ENCODE data around the gene TRPM4.

The TRPM4 gene

GRCh38 chr19:49150944-49151243 is 6.7 kb upstream of the TRPM4 start:
- peaks cover 9% of the 10 kb centered on the region; the same call in 1 of the 2 replicates for H3K4me1 ChIP-seq (ENCODE audit: insufficient read depth, low read length)
- H3K36me3 ChIP-seq (ENCODE audit: insufficient read depth, low read length), result no peaks in the 10 kb centered on the region
- peak overlapping the region; percentile 89; the same call in 1 of the 2 replicates for H3K9ac ChIP-seq (ENCODE audit: low read depth, low read length)
- H3K9me3 ChIP-seq (ENCODE audit: control insufficient read depth, insufficient read depth, low read length), result no peaks in the 10 kb centered on the region

GRCh38 chr19:49151267-49152118 is 6.1 kb upstream of the TRPM4 start:
- H3K36me3 ChIP-seq (ENCODE audit: insufficient read depth, low read length), result no peaks in the 10 kb centered on the region
- H3K9me3 ChIP-seq (ENCODE audit: control insufficient read depth, insufficient read depth, low read length), result no peaks in the 10 kb centered on the region
- H3K4me1 ChIP-seq (ENCODE audit: insufficient read depth, low read length), result peaks cover 13% of the 10 kb centered on the region; the same call in 1 of the 2 replicates
- H3K9ac ChIP-seq (ENCODE audit: low read depth, low read length), result peak overlapping the region; percentile 89; the same call in 1 of the 2 replicates

GRCh38 chr19:49152119-49152550 is 5.5 kb upstream of the TRPM4 start:
- H3K9ac ChIP-seq (ENCODE audit: low read depth, low read length), result peak overlapping the region; percentile 8; the same call in 1 of the 2 replicates
- no peaks in the 10 kb centered on the region for H3K9me3 ChIP-seq (ENCODE audit: control insufficient read depth, insufficient read depth, low read length)
- peaks cover 9% of the 10 kb centered on the region; the same call in 1 of the 2 replicates for H3K4me1 ChIP-seq (ENCODE audit: insufficient read depth, low read length)
- H3K36me3 ChIP-seq (ENCODE audit: insufficient read depth, low read length), result no peaks in the 10 kb centered on the region

GRCh38 chr19:49153167-49153809 is 4.3 kb upstream of the TRPM4 start:
- Histone ChIP-seq H3K36me3 (ENCODE audit: insufficient read depth, low read length) (no peaks in the 10 kb centered on the region), H3K9ac (ENCODE audit: low read depth, low read length) (no peak overlapping the region), H3K4me1 (ENCODE audit: insufficient read depth, low read length) (peaks cover 9% of the 10 kb centered on the region; the same call in 1 of the 2 replicates), H3K9me3 (ENCODE audit: control insufficient read depth, insufficient read depth, low read length) (no peaks in the 10 kb centered on the region)

GRCh38 chr19:49154279-49154678 is 3.3 kb upstream of the TRPM4 start:
- H3K9me3 ChIP-seq (ENCODE audit: control insufficient read depth, insufficient read depth, low read length), result no peaks in the 10 kb centered on the region
- H3K4me1 ChIP-seq (ENCODE audit: insufficient read depth, low read length), result peaks cover 9% of the 10 kb centered on the region; the same call in 1 of the 2 replicates
- H3K9ac ChIP-seq (ENCODE audit: low read depth, low read length), result no peak overlapping the region
- H3K36me3 ChIP-seq (ENCODE audit: insufficient read depth, low read length), result no peaks in the 10 kb centered on the region

GRCh38 chr19:49155005-49155819 is 2.4 kb upstream of the TRPM4 start, which contains the start of gene HRC:
Gene HRC (minus strand): TSS chr19:49155396. CDS start chr19:49155237, 159 bp downstream.
- Histone ChIP-seq H3K4me1 (ENCODE audit: insufficient read depth, low read length) (peaks cover 9% of the 10 kb centered on the region; the same call in 1 of the 2 replicates), H3K9ac (ENCODE audit: low read depth, low read length) (peak within 1 kb of the TSS; percentile 22; the same call in 1 of the 2 replicates), H3K36me3 (ENCODE audit: insufficient read depth, low read length) (no peaks in the 10 kb centered on the region), H3K9me3 (ENCODE audit: control insufficient read depth, insufficient read depth, low read length) (no peaks in the 10 kb centered on the region)

GRCh38 chr19:49155820-49156346 is 1.7 kb upstream of the TRPM4 start:
- Histone ChIP-seq H3K4me1 (ENCODE audit: insufficient read depth, low read length) (peaks cover 9% of the 10 kb centered on the region; the same call in 1 of the 2 replicates), H3K9ac (ENCODE audit: low read depth, low read length) (peak overlapping the region; percentile 22; the same call in 1 of the 2 replicates), H3K36me3 (ENCODE audit: insufficient read depth, low read length) (no peaks in the 10 kb centered on the region), H3K9me3 (ENCODE audit: control insufficient read depth, insufficient read depth, low read length) (no peaks in the 10 kb centered on the region)

- no peaks in the 10 kb centered on the region for H3K36me3 ChIP-seq (ENCODE audit: insufficient read depth, low read length)
- H3K9me3 ChIP-seq (ENCODE audit: control insufficient read depth, insufficient read depth, low read length), result no peaks in the 10 kb centered on the region
- no peak overlapping the region for H3K9ac ChIP-seq (ENCODE audit: low read depth, low read length)
- peaks cover 12% of the 10 kb centered on the region for H3K4me1 ChIP-seq (ENCODE audit: insufficient read depth, low read length)
Observed at GRCh38 chr19:49160450-49161189, 3.0 kb downstream of the TRPM4 start.

GRCh38 chr19:49161987-49162386 is 4.4 kb downstream of the TRPM4 start:
- Histone ChIP-seq H3K9me3 (ENCODE audit: control insufficient read depth, insufficient read depth, low read length) (no peaks in the 10 kb centered on the region), H3K36me3 (ENCODE audit: insufficient read depth, low read length) (no peaks in the 10 kb centered on the region), H3K9ac (ENCODE audit: low read depth, low read length) (no peak overlapping the region), H3K4me1 (ENCODE audit: insufficient read depth, low read length) (peaks cover 6% of the 10 kb centered on the region)

- H3K9me3 ChIP-seq (ENCODE audit: control insufficient read depth, insufficient read depth, low read length), result no peaks in the 10 kb centered on the region
- no peaks in the 10 kb centered on the region for H3K36me3 ChIP-seq (ENCODE audit: insufficient read depth, low read length)
- H3K9ac ChIP-seq (ENCODE audit: low read depth, low read length), result peak overlapping the region; percentile 45
Observed at GRCh38 chr19:49165111-49165750, 7.6 kb downstream of the TRPM4 start.

GRCh38 chr19:49165865-49166301 is 8.3 kb downstream of the TRPM4 start:
- Histone ChIP-seq H3K4me1 (ENCODE audit: insufficient read depth, low read length) (peaks cover 6% of the 10 kb centered on the region), H3K9ac (ENCODE audit: low read depth, low read length) (peak overlapping the region; percentile 45; the same call in 1 of the 2 replicates), H3K9me3 (ENCODE audit: control insufficient read depth, insufficient read depth, low read length) (no peaks in the 10 kb centered on the region), H3K36me3 (ENCODE audit: insufficient read depth, low read length) (no peaks in the 10 kb centered on the region)

More at GRCh38 chr19:49165111-49165750, 7.6 kb downstream of the TRPM4 start:
- peaks cover 6% of the 10 kb centered on the region for H3K4me1 ChIP-seq (ENCODE audit: insufficient read depth, low read length)

- Histone ChIP-seq H3K9me3 (ENCODE audit: control insufficient read depth, insufficient read depth, low read length) (no peaks in the 10 kb centered on the region), H3K9ac (ENCODE audit: low read depth, low read length) (no peak overlapping the region), H3K36me3 (ENCODE audit: insufficient read depth, low read length) (no peaks in the 10 kb centered on the region), H3K4me1 (ENCODE audit: insufficient read depth, low read length) (peaks cover 6% of the 10 kb centered on the region)
Observed at GRCh38 chr19:49167857-49168409, 10.3 kb downstream of the TRPM4 start.

GRCh38 chr19:49168421-49168820 is 10.8 kb downstream of the TRPM4 start:
- Histone ChIP-seq H3K9me3 (ENCODE audit: control insufficient read depth, insufficient read depth, low read length) (no peaks in the 10 kb centered on the region), H3K36me3 (ENCODE audit: insufficient read depth, low read length) (no peaks in the 10 kb centered on the region), H3K9ac (ENCODE audit: low read depth, low read length) (no peak overlapping the region), H3K4me1 (ENCODE audit: insufficient read depth, low read length) (peaks cover 6% of the 10 kb centered on the region)

Measured in ES-I3 (cell line).